GM19438 (cell line): ENCODE measurements around the gene CTPS1.
A peak's percentile ranks its signal among the peaks of the same experiment; 100 is the strongest.

ENCODE experiments used
- ATAC-seq: cut with Tn5 transposase; IDR thresholded peaks from one replicate; pipeline ENCODE4 v1.9.1; 2021; ENCODE audit warnings: low read depth; ENCODE audit not compliant: unreplicated experiment

CTPS1 gene

GRCh38 chr1:40965531-40965930 is 14.0 kb upstream of the CTPS1 start:
- ATAC-seq: no peak

- no peak for ATAC-seq
Measured at GRCh38 chr1:40966417-40966816, 13.1 kb upstream of the CTPS1 start.

GRCh38 chr1:40969445-40969844 is 10.1 kb upstream of the CTPS1 start:
- no peak for ATAC-seq

GRCh38 chr1:40971966-40972365 is 7.5 kb upstream of the CTPS1 start:
- ATAC-seq: no peak

GRCh38 chr1:40973912-40974311 is 5.6 kb upstream of the CTPS1 start:
- ATAC-seq: no peak

GRCh38 chr1:40974945-40975344 is 4.6 kb upstream of the CTPS1 start:
- no peak for ATAC-seq

- ATAC-seq: no peak
Measured at GRCh38 chr1:40976952-40977690, 2.4 kb upstream of the CTPS1 start.

GRCh38 chr1:40977716-40978115 is 1.8 kb upstream of the CTPS1 start:
- no peak for ATAC-seq

- ATAC-seq: no peak
Measured at GRCh38 chr1:40978886-40979240, 633 bp upstream of the CTPS1 start.

- peak; percentile 15 for ATAC-seq
Measured at GRCh38 chr1:40980068-40980452, 564 bp downstream of the CTPS1 start.

- peak; percentile 7 for ATAC-seq
Measured at GRCh38 chr1:40980453-40981121, 1.1 kb downstream of the CTPS1 start.

- ATAC-seq: no peak
Measured at GRCh38 chr1:40981691-40982448, 2.4 kb downstream of the CTPS1 start.

GRCh38 chr1:40982721-40983120 is 3.2 kb downstream of the CTPS1 start:
- ATAC-seq: no peak

- ATAC-seq: no peak
Measured at GRCh38 chr1:40983286-40983685, 3.8 kb downstream of the CTPS1 start.

- ATAC-seq: no peak
Measured at GRCh38 chr1:40984066-40984465, 4.6 kb downstream of the CTPS1 start.

- no peak for ATAC-seq
Measured at GRCh38 chr1:40984531-40984930, 5.0 kb downstream of the CTPS1 start.

GRCh38 chr1:40985161-40985560 is 5.7 kb downstream of the CTPS1 start:
- ATAC-seq: no peak

- ATAC-seq: no peak
Measured at GRCh38 chr1:40985875-40986274, 6.4 kb downstream of the CTPS1 start.

GRCh38 chr1:40986328-40986783 is 6.9 kb downstream of the CTPS1 start:
- no peak for ATAC-seq

- ATAC-seq: no peak
Measured at GRCh38 chr1:40986956-40987355, 7.5 kb downstream of the CTPS1 start.

GRCh38 chr1:40987439-40988276 is 8.2 kb downstream of the CTPS1 start:
- no peak for ATAC-seq
